Body of pancreas (tissue), 4 donors: ENCODE data around the gene SAG.

Source experiments
- POLR2A ChIP-seq, 3 donors: fragments of 450-650 bp; IDR thresholded peaks; one replicate each; pipeline ENCODE4 v1.6.1; 2016; ENCODE audit warnings: antibody characterized with exemption in 3 of 3, mild to moderate bottlenecking in 2 of 3
- TF ChIP-seq, protein P1 (sequence below), 7 experiments: fragments of 450-650 bp in 4 of 7; fragments of 200-600 bp in 3 of 7; sonication (generic) in 3 of 7; IDR thresholded peaks; one replicate each; pipeline ENCODE4 v1.5.1; 2016 to 2019; ENCODE audit warnings: antibody characterized with exemption in 7 of 7

DNA sequence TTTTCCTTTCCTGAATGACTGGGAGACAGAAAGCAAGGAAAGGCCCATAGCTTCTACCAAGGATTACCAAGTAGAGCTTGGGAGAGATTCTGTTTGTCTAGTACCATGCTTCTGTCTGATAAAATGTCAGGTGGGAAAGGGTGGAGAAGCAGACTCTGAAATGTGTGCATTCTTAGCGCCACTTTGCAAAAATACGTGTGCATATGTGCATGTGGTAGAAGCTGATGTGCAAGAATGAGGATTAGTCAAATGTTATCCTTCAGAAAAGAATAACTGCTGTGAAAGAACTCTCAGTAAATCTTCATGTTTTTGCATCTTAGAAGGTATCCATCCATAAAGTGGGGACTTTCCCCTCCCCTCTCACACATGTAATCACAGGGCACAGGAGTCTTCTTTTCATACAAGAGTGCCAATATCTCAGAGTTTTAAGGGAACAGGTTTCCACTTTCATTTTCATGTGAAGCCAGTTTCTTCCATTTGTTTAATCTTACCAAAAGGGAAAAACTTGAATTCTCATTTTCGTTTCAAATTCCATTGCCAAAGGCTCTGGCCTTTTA, 31.3 kb downstream of the SAG start:
- TF ChIP-seq, protein P1, sequence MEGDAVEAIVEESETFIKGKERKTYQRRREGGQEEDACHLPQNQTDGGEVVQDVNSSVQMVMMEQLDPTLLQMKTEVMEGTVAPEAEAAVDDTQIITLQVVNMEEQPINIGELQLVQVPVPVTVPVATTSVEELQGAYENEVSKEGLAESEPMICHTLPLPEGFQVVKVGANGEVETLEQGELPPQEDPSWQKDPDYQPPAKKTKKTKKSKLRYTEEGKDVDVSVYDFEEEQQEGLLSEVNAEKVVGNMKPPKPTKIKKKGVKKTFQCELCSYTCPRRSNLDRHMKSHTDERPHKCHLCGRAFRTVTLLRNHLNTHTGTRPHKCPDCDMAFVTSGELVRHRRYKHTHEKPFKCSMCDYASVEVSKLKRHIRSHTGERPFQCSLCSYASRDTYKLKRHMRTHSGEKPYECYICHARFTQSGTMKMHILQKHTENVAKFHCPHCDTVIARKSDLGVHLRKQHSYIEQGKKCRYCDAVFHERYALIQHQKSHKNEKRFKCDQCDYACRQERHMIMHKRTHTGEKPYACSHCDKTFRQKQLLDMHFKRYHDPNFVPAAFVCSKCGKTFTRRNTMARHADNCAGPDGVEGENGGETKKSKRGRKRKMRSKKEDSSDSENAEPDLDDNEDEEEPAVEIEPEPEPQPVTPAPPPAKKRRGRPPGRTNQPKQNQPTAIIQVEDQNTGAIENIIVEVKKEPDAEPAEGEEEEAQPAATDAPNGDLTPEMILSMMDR (IDR thresholded peaks at IDR 0.05): no peak
- TF ChIP-seq POLR2A (IDR thresholded peaks at IDR 0.05): no peak
